Stimulated activated naive CD8-positive, alpha-beta T cell treated with anti-CD3 and anti-CD28 coated beads, Interleukin-15, Interleukin-2, amounts not matched to agents 100 ng/mL and 50 ng/mL, for 24 hours (primary cell): ENCODE results near the gene C2orf76.
A peak's percentile ranks its signal among the peaks of the same experiment; 100 is the strongest.
"Not testable (repeated sequence)": the region's sequence is repeated elsewhere in the genome, so short reads cannot be mapped to it uniquely, and the experiment has no call there.

ENCODE experiments used
- H3K27ac Mint-ChIP-seq: one replicate; pipeline ENCODE4 v1.8.0; 2021; ENCODE audit warnings: mild to moderate bottlenecking, mixed read lengths
- H3K27me3 Mint-ChIP-seq: one replicate; pipeline ENCODE4 v1.8.0; 2021; ENCODE audit warnings: mixed read lengths
- H3K36me3 Mint-ChIP-seq: one replicate; pipeline ENCODE4 v1.8.0; 2021; ENCODE audit warnings: low read depth, mixed read lengths
- H3K4me1 Mint-ChIP-seq: one replicate; pipeline ENCODE4 v1.8.0; 2021; ENCODE audit warnings: low read depth, mixed read lengths
- H3K4me3 Mint-ChIP-seq: one replicate; pipeline ENCODE4 v1.8.0; 2021; ENCODE audit warnings: mild to moderate bottlenecking, mixed read lengths
- H3K9me3 Mint-ChIP-seq: one replicate; pipeline ENCODE4 v1.8.0; 2021; ENCODE audit warnings: mixed read lengths

C2orf76 gene

GRCh38 chr2:119366649-119367471 lies at the start of gene C2orf76, which contains the start of gene DBI:
C2orf76 (minus strand) TSS chr2:119366834; CDS start chr2:119339959, 26,875 bp downstream.
DBI (plus strand) TSS chr2:119366977; CDS start chr2:119367052, 75 bp downstream.
- peaks cover 61% of the 10 kb centered on the region for H3K4me1 Mint-ChIP-seq
- peaks cover 41% of the 10 kb centered on the region for H3K36me3 Mint-ChIP-seq

GRCh38 chr2:119415630-119416029 lies 49.0 kb upstream of the C2orf76 start:
- Mint-ChIP-seq H3K27ac (peak overlapping the region; percentile 26), H3K4me1 (peaks cover 15% of the 10 kb centered on the region), H3K4me3 (no peak overlapping the region), H3K27me3 (peaks cover 12% of the 10 kb centered on the region), H3K36me3 (no peaks in the 10 kb centered on the region), H3K9me3 (no peaks in the 10 kb centered on the region)

More at GRCh38 chr2:119366649-119367471, at the start of gene C2orf76, which contains the start of gene DBI:
- H3K4me3 Mint-ChIP-seq = peak within 1 kb of the TSS; percentile 98
- H3K27me3 Mint-ChIP-seq = no peaks in the 10 kb centered on the region
- peaks cover under 1% of the 10 kb centered on the region for H3K9me3 Mint-ChIP-seq
- peak within 1 kb of the TSS; percentile 99 for H3K27ac Mint-ChIP-seq

DNA sequence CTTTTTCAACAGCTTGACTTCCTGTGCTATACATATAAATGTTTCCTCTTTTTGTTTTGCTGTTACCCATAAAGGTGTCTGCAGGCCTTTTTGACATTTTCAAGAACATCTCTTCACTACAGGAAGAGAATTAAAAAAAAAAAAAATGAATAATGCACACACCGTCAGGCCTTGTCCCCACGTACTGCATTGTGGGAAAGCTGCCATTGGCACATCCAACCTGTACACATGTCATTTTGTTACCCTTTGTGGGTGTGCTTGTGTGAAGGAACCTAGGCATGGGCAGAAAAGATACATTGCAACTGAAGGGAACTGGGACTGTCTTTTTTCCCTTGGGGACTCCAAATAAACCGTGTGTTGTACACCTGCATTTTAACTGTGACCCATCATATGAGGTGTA lies 48.3 kb upstream of the C2orf76 start:
- peaks cover 10% of the 10 kb centered on the region for H3K27me3 Mint-ChIP-seq
- H3K9me3 Mint-ChIP-seq = no peaks in the 10 kb centered on the region
- H3K4me3 Mint-ChIP-seq = no peak overlapping the region
- peaks cover 15% of the 10 kb centered on the region for H3K4me1 Mint-ChIP-seq
- H3K36me3 Mint-ChIP-seq = no peaks in the 10 kb centered on the region
- no peak overlapping the region for H3K27ac Mint-ChIP-seq

DNA sequence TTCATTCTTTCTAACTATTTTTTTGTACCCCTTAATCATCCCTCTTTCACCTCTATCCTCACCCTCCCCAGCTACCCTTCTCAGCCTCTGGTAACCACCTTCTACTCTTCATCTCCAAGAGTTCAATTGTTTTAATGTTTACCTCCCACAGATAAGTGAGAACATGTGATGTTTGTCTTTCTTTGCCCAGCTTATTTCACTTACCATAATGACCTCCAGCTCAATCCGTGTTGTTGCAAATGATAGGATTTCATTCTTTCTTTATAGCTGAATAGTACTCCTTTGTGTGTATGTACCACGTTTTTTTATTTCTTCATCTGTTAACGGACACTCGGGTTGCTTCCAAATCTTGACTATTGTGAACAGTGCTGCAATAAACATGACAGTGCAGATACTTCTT lies 42.9 kb upstream of the C2orf76 start:
- Mint-ChIP-seq H3K27ac (no peak overlapping the region), H3K36me3 (no peaks in the 10 kb centered on the region), H3K4me3 (no peak overlapping the region), H3K9me3 (no peaks in the 10 kb centered on the region), H3K27me3 (peaks cover 10% of the 10 kb centered on the region), H3K4me1 (peaks cover 2% of the 10 kb centered on the region)

GRCh38 chr2:119408221-119408619 lies 41.6 kb upstream of the C2orf76 start:
- H3K9me3 Mint-ChIP-seq = no peaks in the 10 kb centered on the region
- H3K27me3 Mint-ChIP-seq = peaks cover 10% of the 10 kb centered on the region
- H3K4me3 Mint-ChIP-seq = no peak overlapping the region
- H3K36me3 Mint-ChIP-seq = no peaks in the 10 kb centered on the region
- H3K27ac Mint-ChIP-seq = no peak overlapping the region
- H3K4me1 Mint-ChIP-seq = no peaks in the 10 kb centered on the region

DNA sequence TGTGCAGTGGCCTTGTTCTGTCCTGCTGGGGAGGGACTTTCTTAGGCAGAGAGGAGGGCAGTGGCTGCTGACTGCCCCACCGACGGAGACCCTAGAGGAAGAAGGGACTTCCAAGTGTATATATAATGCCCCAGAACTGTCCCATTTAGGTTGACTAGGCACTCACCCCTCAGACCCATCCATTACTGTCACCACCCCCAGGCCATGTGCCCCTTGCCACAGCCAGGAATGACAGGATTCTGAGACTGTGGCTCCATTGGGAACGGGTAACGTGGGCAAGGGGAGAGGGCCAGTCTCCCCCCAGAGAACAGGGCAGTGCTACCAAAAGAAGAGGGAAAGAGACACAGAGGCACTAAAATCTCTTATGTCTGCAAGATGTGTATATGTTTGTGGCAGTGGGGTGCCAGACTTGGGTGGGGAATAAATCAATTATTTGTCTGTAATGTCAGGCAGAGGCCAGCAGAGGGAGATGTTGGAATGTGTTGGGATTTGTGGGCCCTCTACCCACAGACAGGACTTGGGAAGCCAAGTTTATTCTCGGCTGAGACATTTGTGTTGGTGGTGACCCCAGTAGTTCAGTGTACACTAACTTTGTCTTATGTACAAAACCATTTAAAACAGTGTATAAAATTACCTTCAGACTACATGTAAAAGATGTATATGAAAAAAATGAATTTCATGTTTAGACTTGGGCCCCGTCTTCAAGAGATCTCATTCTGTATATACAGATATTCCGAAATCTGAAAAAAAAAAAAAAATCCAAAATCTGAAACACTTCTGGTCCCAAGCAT lies 41.0 kb upstream of the C2orf76 start:
- H3K9me3 Mint-ChIP-seq = no peaks in the 10 kb centered on the region
- H3K36me3 Mint-ChIP-seq = no peaks in the 10 kb centered on the region
- no peak overlapping the region for H3K4me3 Mint-ChIP-seq
- H3K4me1 Mint-ChIP-seq = no peaks in the 10 kb centered on the region
- no peak overlapping the region for H3K27ac Mint-ChIP-seq
- H3K27me3 Mint-ChIP-seq = peaks cover 10% of the 10 kb centered on the region

DNA sequence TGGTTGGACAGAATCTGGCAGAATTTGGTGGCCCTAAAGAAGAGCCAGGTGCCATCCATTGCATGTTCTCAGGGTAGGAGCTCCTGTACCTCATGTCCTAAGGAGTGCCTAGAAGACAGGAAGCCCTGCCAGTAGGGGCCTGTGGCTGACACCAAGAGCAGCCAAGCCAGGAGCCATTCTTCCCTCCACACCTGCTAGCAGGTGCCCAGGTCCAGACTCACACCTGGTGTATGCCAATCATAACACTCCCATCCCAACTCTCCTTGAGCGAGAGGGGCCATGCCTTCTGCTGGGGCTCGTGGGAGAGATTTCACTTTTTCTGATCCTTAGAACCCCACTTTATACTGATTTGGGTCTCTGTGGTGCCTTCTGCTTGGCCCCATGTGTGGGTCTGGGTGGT lies 38.5 kb upstream of the C2orf76 start:
- no peaks in the 10 kb centered on the region for H3K4me1 Mint-ChIP-seq
- no peaks in the 10 kb centered on the region for H3K36me3 Mint-ChIP-seq
- no peak overlapping the region for H3K4me3 Mint-ChIP-seq
- peaks cover 3% of the 10 kb centered on the region for H3K27me3 Mint-ChIP-seq
- H3K27ac Mint-ChIP-seq = no peak overlapping the region
- no peaks in the 10 kb centered on the region for H3K9me3 Mint-ChIP-seq

DNA sequence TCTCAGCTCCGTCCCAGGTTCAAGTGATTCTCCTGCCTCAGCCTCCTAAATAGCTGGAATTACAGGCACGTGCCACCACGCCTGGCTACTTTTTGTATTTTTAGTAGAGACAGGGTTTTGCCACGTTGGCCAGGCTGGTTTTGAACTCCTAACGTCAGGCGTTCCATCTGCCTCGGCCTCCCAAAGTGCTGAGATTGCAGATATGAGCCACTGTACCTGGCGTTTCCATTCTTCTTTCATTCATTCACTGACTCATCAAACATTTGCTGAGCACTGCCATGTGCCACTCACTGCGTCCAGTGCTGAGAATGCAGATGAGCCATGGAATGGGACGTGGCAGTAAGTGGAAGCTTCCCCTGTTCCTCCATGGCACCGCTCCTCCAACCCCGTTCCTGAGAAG lies 37.0 kb upstream of the C2orf76 start:
- not testable (repeated sequence) for H3K4me3 Mint-ChIP-seq, H3K4me1 Mint-ChIP-seq, H3K9me3 Mint-ChIP-seq, H3K27me3 Mint-ChIP-seq, H3K27ac Mint-ChIP-seq, H3K36me3 Mint-ChIP-seq

DNA sequence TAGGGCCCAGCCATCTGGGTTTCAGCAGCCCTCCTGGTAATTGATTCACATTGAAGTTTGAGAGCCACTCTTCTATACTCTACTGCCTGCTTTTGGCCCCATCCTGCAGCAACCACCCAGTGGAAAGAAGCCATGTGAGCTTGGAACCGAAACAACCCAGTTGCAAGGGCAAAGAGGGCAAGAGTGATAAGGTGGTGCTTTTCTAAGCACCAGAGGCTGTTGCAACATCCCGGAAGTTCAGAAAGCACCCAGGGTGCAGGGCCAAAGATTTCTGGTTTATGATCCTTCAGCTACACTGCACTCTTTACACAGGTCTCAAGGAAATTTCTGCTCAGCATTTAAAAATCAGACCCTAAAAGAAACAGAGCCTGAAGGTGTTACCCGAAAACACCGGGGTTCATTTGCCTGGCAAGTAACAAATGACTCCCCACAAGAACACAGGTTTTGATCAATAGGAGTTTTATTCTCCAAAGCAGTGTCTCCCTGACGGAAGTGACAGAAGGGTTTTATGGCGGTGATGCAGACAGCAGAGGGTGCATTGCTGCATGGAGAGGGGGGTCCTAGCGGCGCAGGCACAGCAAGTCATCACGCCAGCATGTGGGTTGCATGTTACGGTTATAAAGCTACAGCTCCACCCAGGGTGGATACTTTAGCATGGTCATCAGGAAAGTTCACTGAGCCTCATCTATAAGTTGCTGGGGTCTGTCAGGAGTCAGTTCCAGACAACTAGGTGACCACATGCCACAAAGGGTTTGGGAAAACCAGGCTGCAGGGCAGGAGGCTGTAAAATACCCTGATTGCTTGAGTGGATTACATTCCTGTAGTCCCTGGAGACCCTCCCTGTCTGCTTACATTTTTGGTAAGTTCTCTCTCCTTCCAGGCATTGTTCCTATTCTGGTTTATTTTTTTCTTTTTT lies 36.3 kb upstream of the C2orf76 start:
- peaks cover 3% of the 10 kb centered on the region for H3K27me3 Mint-ChIP-seq
- H3K27ac Mint-ChIP-seq = no peak overlapping the region
- H3K9me3 Mint-ChIP-seq = no peaks in the 10 kb centered on the region
- no peaks in the 10 kb centered on the region for H3K4me1 Mint-ChIP-seq
- H3K4me3 Mint-ChIP-seq = no peak overlapping the region
- H3K36me3 Mint-ChIP-seq = no peaks in the 10 kb centered on the region

- no peak overlapping the region for H3K4me3 Mint-ChIP-seq
- no peaks in the 10 kb centered on the region for H3K9me3 Mint-ChIP-seq
- no peaks in the 10 kb centered on the region for H3K36me3 Mint-ChIP-seq
- peaks cover 3% of the 10 kb centered on the region for H3K27me3 Mint-ChIP-seq
- no peaks in the 10 kb centered on the region for H3K4me1 Mint-ChIP-seq
- H3K27ac Mint-ChIP-seq = no peak overlapping the region
These were observed 35.5 kb upstream of the C2orf76 start for GRCh38 chr2:119402106-119402505.

DNA sequence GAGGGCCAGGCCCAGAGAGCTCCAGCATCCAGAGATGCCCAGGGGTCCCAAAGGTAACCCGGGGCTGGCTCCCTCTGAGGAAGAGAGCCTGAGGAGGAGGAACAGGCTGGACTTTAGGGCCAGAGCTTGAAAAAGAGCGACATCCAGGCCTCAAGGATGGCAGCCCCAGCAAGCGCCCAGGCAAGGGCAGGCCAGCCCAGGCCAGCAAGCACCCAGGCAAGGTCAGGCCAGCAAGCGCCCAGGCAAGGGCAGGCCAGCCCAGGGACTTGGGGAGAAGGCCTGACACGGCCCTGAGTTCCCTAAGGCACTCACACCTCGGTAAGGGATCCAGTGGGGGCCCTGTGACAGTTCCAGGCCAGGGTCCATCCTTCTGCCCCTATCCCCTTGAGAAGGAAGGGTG lies 30.6 kb upstream of the C2orf76 start:
- no peaks in the 10 kb centered on the region for H3K9me3 Mint-ChIP-seq
- no peaks in the 10 kb centered on the region for H3K27me3 Mint-ChIP-seq
- H3K4me3 Mint-ChIP-seq = no peak overlapping the region
- no peaks in the 10 kb centered on the region for H3K4me1 Mint-ChIP-seq
- H3K36me3 Mint-ChIP-seq = no peaks in the 10 kb centered on the region
- no peak overlapping the region for H3K27ac Mint-ChIP-seq

- H3K4me1 Mint-ChIP-seq = no peaks in the 10 kb centered on the region
- no peaks in the 10 kb centered on the region for H3K36me3 Mint-ChIP-seq
- no peaks in the 10 kb centered on the region for H3K27me3 Mint-ChIP-seq
- H3K9me3 Mint-ChIP-seq = no peaks in the 10 kb centered on the region
- H3K4me3 Mint-ChIP-seq = no peak overlapping the region
- H3K27ac Mint-ChIP-seq = no peak overlapping the region
These were observed 27.5 kb upstream of the C2orf76 start for GRCh38 chr2:119393971-119394748.

GRCh38 chr2:119389615-119390306 lies 23.1 kb upstream of the C2orf76 start:
- Mint-ChIP-seq H3K36me3 (no peaks in the 10 kb centered on the region), H3K9me3 (no peaks in the 10 kb centered on the region), H3K27me3 (no peaks in the 10 kb centered on the region), H3K27ac (no peak overlapping the region), H3K4me1 (peaks cover 12% of the 10 kb centered on the region), H3K4me3 (no peak overlapping the region)
